MM.1S (cell line): ENCODE measurements around the gene FGF5.

ENCODE experiments used
- DNase-seq: peaks from one replicate; pipeline ENCODE4 v3.0.0-alpha.2; 2015
- H2AFZ ChIP-seq: fragments of 300-600 bp; sonication (generic); 2 replicates; pipeline ENCODE4 v1.6.0; 2016; ENCODE audit warnings: antibody characterized with exemption, low read length
- H3F3A ChIP-seq: fragments of 300-600 bp; sonication (generic); 2 replicates; pipeline ENCODE4 v1.6.1; 2016; ENCODE audit warnings: mild to moderate bottlenecking, antibody characterized with exemption, low read length, moderate library complexity, mixed read lengths; ENCODE audit not compliant: insufficient read depth
- H3K27ac ChIP-seq: fragments of 300-600 bp; sonication (generic); 2 replicates; pipeline ENCODE4 v1.5.1; 2016; ENCODE audit warnings: mild to moderate bottlenecking, low read length
- H3K27me3 ChIP-seq: fragments of 300-600 bp; sonication (generic); replicated peaks from 2 replicates; pipeline ENCODE4 v1.6.0; 2016; ENCODE audit warnings: low read length; ENCODE audit not compliant: insufficient read depth
- H3K36me3 ChIP-seq: fragments of 300-600 bp; sonication (generic); replicated peaks from 2 replicates; pipeline ENCODE4 v1.6.1; 2016; ENCODE audit warnings: mild to moderate bottlenecking, low read length, mixed read lengths; ENCODE audit not compliant: insufficient read depth
- H3K4me1 ChIP-seq: fragments of 300-600 bp; sonication (generic); 2 replicates; pipeline ENCODE4 v1.6.1; 2016; ENCODE audit warnings: low read length, mixed read lengths
- H3K4me2 ChIP-seq: fragments of 300-600 bp; sonication (generic); 2 replicates; pipeline ENCODE4 v1.6.0; 2016; ENCODE audit warnings: low read depth, low read length
- H3K4me3 ChIP-seq: fragments of 300-600 bp; sonication (generic); 2 replicates; pipeline ENCODE4 v1.5.1; 2016; ENCODE audit warnings: low read length, mixed read lengths
- H3K79me2 ChIP-seq: fragments of 300-600 bp; sonication (generic); 2 replicates; pipeline ENCODE4 v1.6.1; 2016; ENCODE audit warnings: mixed run types, low read length, mixed read lengths
- H3K9ac ChIP-seq: fragments of 300-600 bp; sonication (generic); 2 replicates; pipeline ENCODE4 v1.6.1; 2016; ENCODE audit warnings: low read length, mixed read lengths
- H3K9me2 ChIP-seq: fragments of 300-600 bp; sonication (generic); replicated peaks from 2 replicates; pipeline ENCODE4 v1.6.1; 2016; ENCODE audit warnings: mild to moderate bottlenecking, low read length, mixed read lengths; ENCODE audit not compliant: insufficient read depth
- H3K9me3 ChIP-seq: fragments of 300-600 bp; sonication (generic); replicated peaks from 2 replicates; pipeline ENCODE4 v1.6.1; 2016; ENCODE audit warnings: mild to moderate bottlenecking, low read length, mixed read lengths; ENCODE audit not compliant: insufficient read depth
- H4K20me1 ChIP-seq: fragments of 300-600 bp; sonication (generic); 2 replicates; pipeline ENCODE4 v1.6.1; 2016; ENCODE audit warnings: mild to moderate bottlenecking, low read length, moderate library complexity, mixed read lengths; ENCODE audit not compliant: insufficient read depth
- EZH2 ChIP-seq: fragments of 300-600 bp; sonication (generic); optimal IDR thresholded peaks from 2 replicates; pipeline ENCODE3; 2017; ENCODE audit warnings: low read depth, mild to moderate bottlenecking, antibody characterized with exemption, low read length, mixed read lengths
- EZH2phosphoT487 ChIP-seq: fragments of 300-600 bp; sonication (generic); IDR thresholded peaks from 2 replicates; pipeline ENCODE4 v1.6.1; 2018; ENCODE audit warnings: antibody characterized with exemption, low read length
- TF ChIP-seq, protein P1 (sequence below): fragments of 300-600 bp; sonication (generic); IDR thresholded peaks from 2 replicates; pipeline ENCODE4 v1.5.1; 2016; ENCODE audit warnings: antibody characterized with exemption, low read length, mixed read lengths

FGF5 gene

DNA sequence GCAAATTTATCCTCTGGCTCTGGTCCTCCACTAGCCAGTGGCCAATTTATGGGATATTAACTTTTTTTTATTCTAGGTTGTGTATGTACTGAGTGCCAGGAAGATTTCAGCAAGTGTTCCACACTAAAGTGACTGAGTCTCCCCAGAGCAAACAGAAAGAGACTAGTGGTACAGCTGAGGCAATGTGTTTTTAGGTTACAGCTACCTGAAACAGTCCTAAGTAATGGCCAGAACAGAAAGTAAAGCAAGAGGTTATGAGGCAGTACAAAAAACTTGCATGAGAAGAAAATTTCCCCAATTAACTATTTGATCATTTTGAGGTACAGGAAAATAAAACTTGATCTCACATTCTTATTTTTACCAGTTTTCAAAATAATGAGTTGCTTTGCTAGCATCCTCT lies 38.0 kb upstream of the FGF5 start:
- TF ChIP-seq, protein P1, sequence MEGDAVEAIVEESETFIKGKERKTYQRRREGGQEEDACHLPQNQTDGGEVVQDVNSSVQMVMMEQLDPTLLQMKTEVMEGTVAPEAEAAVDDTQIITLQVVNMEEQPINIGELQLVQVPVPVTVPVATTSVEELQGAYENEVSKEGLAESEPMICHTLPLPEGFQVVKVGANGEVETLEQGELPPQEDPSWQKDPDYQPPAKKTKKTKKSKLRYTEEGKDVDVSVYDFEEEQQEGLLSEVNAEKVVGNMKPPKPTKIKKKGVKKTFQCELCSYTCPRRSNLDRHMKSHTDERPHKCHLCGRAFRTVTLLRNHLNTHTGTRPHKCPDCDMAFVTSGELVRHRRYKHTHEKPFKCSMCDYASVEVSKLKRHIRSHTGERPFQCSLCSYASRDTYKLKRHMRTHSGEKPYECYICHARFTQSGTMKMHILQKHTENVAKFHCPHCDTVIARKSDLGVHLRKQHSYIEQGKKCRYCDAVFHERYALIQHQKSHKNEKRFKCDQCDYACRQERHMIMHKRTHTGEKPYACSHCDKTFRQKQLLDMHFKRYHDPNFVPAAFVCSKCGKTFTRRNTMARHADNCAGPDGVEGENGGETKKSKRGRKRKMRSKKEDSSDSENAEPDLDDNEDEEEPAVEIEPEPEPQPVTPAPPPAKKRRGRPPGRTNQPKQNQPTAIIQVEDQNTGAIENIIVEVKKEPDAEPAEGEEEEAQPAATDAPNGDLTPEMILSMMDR: no peak
- no peak for TF ChIP-seq EZH2
- no peak for TF ChIP-seq EZH2phosphoT487
- H3K4me2 ChIP-seq: peak overlapping the region; percentile 66; the same call in 1 of the 2 replicates
- H4K20me1 ChIP-seq: no peaks in the 10 kb centered on the region
- no peak overlapping the region for H3K9ac ChIP-seq
- H3K27ac ChIP-seq: no peak overlapping the region
- peaks cover 24% of the 10 kb centered on the region for H3K4me1 ChIP-seq
- H3F3A ChIP-seq: peaks cover 11% of the 10 kb centered on the region; the same call in 1 of the 2 replicates
- H2AFZ ChIP-seq: no peak overlapping the region
- H3K79me2 ChIP-seq: no peaks in the 10 kb centered on the region
- no peaks in the 10 kb centered on the region for H3K9me3 ChIP-seq
- H3K9me2 ChIP-seq: no peaks in the 10 kb centered on the region
- no peak overlapping the region for H3K4me3 ChIP-seq
- DNase-seq: no peak
- H3K36me3 ChIP-seq: no peaks in the 10 kb centered on the region
- H3K27me3 ChIP-seq: no peaks in the 10 kb centered on the region

DNA sequence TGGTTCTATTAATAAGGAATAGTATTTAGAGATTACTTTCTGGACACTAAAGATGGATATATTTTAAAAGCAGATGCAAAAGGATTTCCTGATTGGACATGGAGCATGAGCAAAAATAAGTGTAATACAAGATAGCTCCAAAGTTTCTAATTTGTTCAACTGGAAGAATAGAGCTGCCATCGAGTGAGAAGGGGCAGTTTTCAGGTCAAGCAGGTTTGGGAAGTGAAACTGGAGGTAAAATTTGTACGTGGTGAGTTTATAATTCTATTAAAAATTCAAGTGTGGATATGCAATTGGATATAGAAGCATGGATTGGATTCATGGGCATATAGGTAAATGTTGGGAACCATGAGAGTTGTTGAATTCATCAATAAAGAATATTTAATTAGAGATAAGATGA lies 37.3 kb upstream of the FGF5 start:
- Histone ChIP-seq H3K9ac (no peak overlapping the region), H3F3A (peaks cover 11% of the 10 kb centered on the region; the same call in 1 of the 2 replicates), H3K4me1 (peaks cover 24% of the 10 kb centered on the region), H4K20me1 (no peaks in the 10 kb centered on the region), H3K27me3 (no peaks in the 10 kb centered on the region), H3K36me3 (no peaks in the 10 kb centered on the region), H3K4me2 (peak overlapping the region; percentile 66), H3K79me2 (no peaks in the 10 kb centered on the region), H3K4me3 (peak overlapping the region; percentile 12; the same call in 1 of the 2 replicates), H3K27ac (peak overlapping the region; percentile 19; the same call in 1 of the 2 replicates), H3K9me3 (no peaks in the 10 kb centered on the region), H2AFZ (no peak overlapping the region), H3K9me2 (no peaks in the 10 kb centered on the region)
- no peak for DNase-seq
- TF ChIP-seq EZH2phosphoT487 (no peak), EZH2 (no peak)
- TF ChIP-seq, protein P1: no peak

DNA sequence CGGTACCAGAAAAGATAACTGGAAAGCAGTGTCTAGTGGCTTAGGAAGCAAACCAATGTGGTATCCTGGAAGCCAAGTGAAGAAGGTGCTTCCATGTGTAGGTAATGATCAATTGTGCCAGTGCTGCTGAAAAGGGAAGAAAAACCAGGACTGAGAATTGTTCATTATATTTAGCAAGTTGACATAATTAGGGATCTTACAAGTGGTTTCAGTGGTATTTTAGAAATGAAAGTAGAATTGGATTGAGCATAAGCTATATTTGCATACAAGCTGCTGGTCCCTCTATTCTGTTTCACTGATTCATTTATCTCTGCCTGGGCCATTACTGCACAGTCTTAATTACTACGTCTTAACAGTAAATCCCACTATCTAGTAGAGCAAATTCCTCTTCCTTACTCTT lies 36.9 kb upstream of the FGF5 start:
- Histone ChIP-seq H2AFZ (no peak overlapping the region), H3F3A (peaks cover 11% of the 10 kb centered on the region; the same call in 1 of the 2 replicates), H3K4me1 (peaks cover 24% of the 10 kb centered on the region), H3K9me3 (no peaks in the 10 kb centered on the region), H3K79me2 (no peaks in the 10 kb centered on the region), H3K9me2 (no peaks in the 10 kb centered on the region), H3K27me3 (no peaks in the 10 kb centered on the region), H3K36me3 (no peaks in the 10 kb centered on the region), H3K4me2 (peak overlapping the region; percentile 66), H4K20me1 (no peaks in the 10 kb centered on the region), H3K9ac (no peak overlapping the region), H3K27ac (peak overlapping the region; percentile 19; the same call in 1 of the 2 replicates), H3K4me3 (peak overlapping the region; percentile 12; the same call in 1 of the 2 replicates)
- peak; percentile 56 for DNase-seq
- no peak for TF ChIP-seq EZH2phosphoT487

DNA sequence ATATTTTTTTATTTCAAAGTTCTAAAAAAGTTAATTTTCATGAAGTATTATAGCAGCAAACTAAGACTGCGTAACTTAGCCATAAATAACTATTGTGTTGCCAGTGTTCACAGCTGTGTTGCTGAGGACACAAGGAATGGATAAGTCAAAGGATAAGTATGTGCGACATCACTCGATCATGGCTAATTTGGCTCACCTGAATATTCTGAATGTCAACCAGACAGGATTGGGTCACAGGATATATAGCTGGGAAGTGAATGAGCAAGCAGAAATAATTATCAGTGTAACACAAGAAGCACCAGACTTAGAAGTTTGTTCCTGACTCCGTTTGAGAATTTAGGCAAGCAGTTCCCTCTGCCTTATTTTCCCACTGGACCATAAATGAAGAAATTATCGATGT lies 35.3 kb upstream of the FGF5 start:
- no peaks in the 10 kb centered on the region for H3K9me2 ChIP-seq

More for the DNA sequence above, 35.3 kb upstream of the FGF5 start:
- no peaks in the 10 kb centered on the region for H3K27me3 ChIP-seq
- H2AFZ ChIP-seq: no peak overlapping the region
- TF ChIP-seq EZH2 (no peak), EZH2phosphoT487 (no peak)
- TF ChIP-seq, protein P1: no peak
- no peak overlapping the region for H3K4me2 ChIP-seq
- H4K20me1 ChIP-seq: no peaks in the 10 kb centered on the region
- no peak overlapping the region for H3K27ac ChIP-seq
- H3F3A ChIP-seq: peaks cover 11% of the 10 kb centered on the region; the same call in 1 of the 2 replicates
- DNase-seq: no peak
- peaks cover 24% of the 10 kb centered on the region for H3K4me1 ChIP-seq
- H3K79me2 ChIP-seq: no peaks in the 10 kb centered on the region
- H3K36me3 ChIP-seq: no peaks in the 10 kb centered on the region
- no peak overlapping the region for H3K4me3 ChIP-seq
- H3K9ac ChIP-seq: no peak overlapping the region
- H3K9me3 ChIP-seq: no peaks in the 10 kb centered on the region
